Measurements from ENCODE around the gene USH2A. TPM values are rescaled to one million over a fixed set of nuclear protein-coding genes. Genes with fewer than 3 reads are reported as not detected.

The USH2A gene
- total and polyA plus RNA-seq, 2 experiments from 2014 or later, result under 0.01 to 0.01 TPM

DNA sequence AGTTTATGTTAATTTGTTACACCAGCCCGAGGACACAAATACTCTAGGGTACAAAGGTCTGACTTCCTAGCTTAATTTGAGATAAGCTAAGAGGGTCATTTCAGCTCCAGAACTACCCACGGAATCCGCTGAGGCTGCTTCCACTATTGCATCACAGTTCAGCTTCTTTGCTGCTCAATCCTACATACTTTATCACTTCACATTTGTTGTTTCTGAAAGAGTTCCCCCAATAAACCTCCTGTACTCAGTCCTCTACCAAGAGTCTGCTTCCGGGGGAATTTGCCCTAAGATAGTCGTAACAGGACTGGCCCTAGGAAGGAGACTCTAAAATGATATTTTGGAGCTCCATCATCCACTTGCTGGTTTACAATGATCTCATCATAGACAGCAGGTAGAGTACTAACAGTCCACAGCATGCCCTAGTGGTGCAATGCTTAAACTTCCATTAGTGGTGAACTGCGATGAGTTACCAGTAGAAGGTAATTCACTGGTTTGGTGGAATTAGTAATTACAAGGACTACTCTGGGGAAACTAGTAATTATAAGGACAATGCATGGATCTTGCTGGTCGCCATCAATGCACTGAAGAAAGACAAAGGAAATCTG lies 229.3 kb downstream of the USH2A start:
- TF ChIP-seq EZH2 (IDR thresholded peaks at IDR 0.05; ENCODE audit: insufficient read depth, poor library complexity, severe bottlenecking), result no peak
- no peak for TF ChIP-seq EZH2phosphoT487 (IDR thresholded peaks at IDR 0.05; ENCODE audit: insufficient read depth, low read depth)

DNA sequence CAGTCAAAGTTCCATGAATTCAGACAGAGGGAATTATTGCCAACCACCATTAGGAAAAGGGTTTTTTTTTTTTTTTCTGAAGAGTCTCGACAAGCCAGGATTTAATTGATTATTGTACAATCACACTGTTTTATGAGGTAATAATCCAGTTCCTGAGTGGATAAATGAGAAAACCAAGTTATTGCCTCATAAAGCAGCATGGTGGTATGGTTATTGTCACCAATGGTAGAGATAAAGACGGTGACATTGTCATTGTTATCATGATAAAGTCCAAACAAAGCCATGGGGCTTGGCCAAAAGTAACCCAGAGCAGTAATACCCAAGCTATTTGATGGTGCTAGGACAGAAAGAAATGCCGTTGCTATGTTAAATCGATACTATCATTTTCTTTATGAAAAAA lies 232.8 kb downstream of the USH2A start:
- DNase-seq, result no peak
- H2AFZ ChIP-seq, result no peak overlapping the region
- no peak overlapping the region for H3K4me2 ChIP-seq (ENCODE audit: unreplicated experiment)
- no peaks in the 10 kb centered on the region for H3K4me1 ChIP-seq (ENCODE audit: insufficient read depth)
- no peaks in the 10 kb centered on the region for H3K79me2 ChIP-seq (ENCODE audit: insufficient read depth)
- in situ Hi-C loops (cut with MboI), result no loop called here
- H3K9me3 ChIP-seq (ENCODE audit: low read depth), result no peaks in the 10 kb centered on the region
- H3K27ac ChIP-seq, result no peak overlapping the region
- no peaks in the 10 kb centered on the region; the same call in 1 of the 2 replicates for H3K27me3 ChIP-seq (replicated peaks; ENCODE audit: insufficient read depth)
- H4K20me1 ChIP-seq (ENCODE audit: insufficient read depth), result no peaks in the 10 kb centered on the region
- H3K4me3 ChIP-seq, result no peak overlapping the region
- H3K9me2 ChIP-seq (ENCODE audit: insufficient read depth), result no peaks in the 10 kb centered on the region
- no peak overlapping the region for H3K9ac ChIP-seq
- TF ChIP-seq EZH2 (IDR thresholded peaks at IDR 0.05; ENCODE audit: insufficient read depth, poor library complexity, severe bottlenecking) (no peak), EZH2phosphoT487 (IDR thresholded peaks at IDR 0.05; ENCODE audit: insufficient read depth, low read depth) (no peak)
- H3K36me3 ChIP-seq (ENCODE audit: low read depth), result no peaks in the 10 kb centered on the region
- 22 to 24% methylated on average over 4 of the region's 4 CpGs for WGBS, 2 experiments (ENCODE audit: low coverage in 1 of 2, low lambda C conversion rate in 2 of 2, missing lambda C conversion rate in 2 of 2)
- no peaks in the 10 kb centered on the region for H3F3A ChIP-seq (ENCODE audit: insufficient read depth)

More for the DNA sequence above, 229.3 kb downstream of the USH2A start:
- Histone ChIP-seq H3K9me2 (ENCODE audit: insufficient read depth) (no peaks in the 10 kb centered on the region), H3K36me3 (ENCODE audit: low read depth) (no peaks in the 10 kb centered on the region), H3K9me3 (ENCODE audit: low read depth) (no peaks in the 10 kb centered on the region), H2AFZ (no peak overlapping the region), H3F3A (ENCODE audit: insufficient read depth) (no peaks in the 10 kb centered on the region), H3K27ac (no peak overlapping the region), H3K27me3 (replicated peaks; ENCODE audit: insufficient read depth) (no peaks in the 10 kb centered on the region; the same call in none of the 2 replicates), H3K9ac (no peak overlapping the region), H3K4me3 (no peak overlapping the region), H4K20me1 (ENCODE audit: insufficient read depth) (no peaks in the 10 kb centered on the region), H3K4me2 (ENCODE audit: unreplicated experiment) (no peak overlapping the region), H3K4me1 (ENCODE audit: insufficient read depth) (no peaks in the 10 kb centered on the region), H3K79me2 (ENCODE audit: insufficient read depth) (no peaks in the 10 kb centered on the region)
- 28 to 31% methylated on average over 7 of the region's 7 CpGs for whole genome bisulfite sequencing, 2 experiments (ENCODE audit: low coverage in 1 of 2, low lambda C conversion rate in 2 of 2, missing lambda C conversion rate in 2 of 2)
- peak; percentile 5 for DNase-seq
- in situ Hi-C loops (cut with MboI), result no loop called here

DNA sequence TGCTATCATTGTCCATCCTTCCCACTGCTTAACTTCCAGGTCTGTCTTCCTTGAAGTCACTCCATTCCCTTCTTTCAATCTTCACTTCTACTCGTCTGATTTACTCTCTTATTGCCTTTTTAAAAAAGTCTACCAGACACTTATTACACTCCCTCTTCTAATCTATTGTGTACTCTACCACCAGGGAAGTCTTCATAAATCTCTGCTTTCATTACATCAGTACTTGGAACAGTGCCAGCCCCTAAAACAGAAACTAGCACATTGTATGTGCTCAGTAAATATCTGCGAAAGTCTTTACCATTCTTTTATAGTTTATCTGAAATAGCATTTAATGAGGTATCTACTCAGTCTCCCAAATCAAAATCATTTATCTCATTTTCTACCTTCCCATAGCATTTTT lies 236.4 kb downstream of the USH2A start:
- H3K27ac ChIP-seq, result no peak overlapping the region
- peaks cover 9% of the 10 kb centered on the region for H3K4me1 ChIP-seq (ENCODE audit: insufficient read depth)
- H4K20me1 ChIP-seq (ENCODE audit: insufficient read depth), result no peaks in the 10 kb centered on the region
- no peaks in the 10 kb centered on the region for H3K36me3 ChIP-seq (ENCODE audit: low read depth)
- no peaks in the 10 kb centered on the region for H3F3A ChIP-seq (ENCODE audit: insufficient read depth)
- DNase-seq, result no peak
- H2AFZ ChIP-seq, result no peak overlapping the region
- H3K79me2 ChIP-seq (ENCODE audit: insufficient read depth), result no peaks in the 10 kb centered on the region
- H3K4me2 ChIP-seq (ENCODE audit: unreplicated experiment), result no peak overlapping the region
- H3K9ac ChIP-seq, result no peak overlapping the region
- no peak for TF ChIP-seq EZH2 (IDR thresholded peaks at IDR 0.05; ENCODE audit: insufficient read depth, poor library complexity, severe bottlenecking)
- no peak for TF ChIP-seq EZH2phosphoT487 (IDR thresholded peaks at IDR 0.05; ENCODE audit: insufficient read depth, low read depth)
- H3K27me3 ChIP-seq (replicated peaks; ENCODE audit: insufficient read depth), result 0 out of 2 replicates have a peak, but pooled peaks cover 5% of the 10 kb centered on the region
- 45 to 46% methylated on average over 2 of the region's 2 CpGs for WGBS, 2 experiments (ENCODE audit: low coverage in 1 of 2, low lambda C conversion rate in 2 of 2, missing lambda C conversion rate in 2 of 2)
- H3K4me3 ChIP-seq, result no peak overlapping the region
- no peaks in the 10 kb centered on the region; the same call in 1 of the 2 replicates for H3K9me2 ChIP-seq (ENCODE audit: insufficient read depth)
- H3K9me3 ChIP-seq (ENCODE audit: low read depth), result no peaks in the 10 kb centered on the region
- in situ Hi-C loops (cut with MboI), result no loop called here

DNA sequence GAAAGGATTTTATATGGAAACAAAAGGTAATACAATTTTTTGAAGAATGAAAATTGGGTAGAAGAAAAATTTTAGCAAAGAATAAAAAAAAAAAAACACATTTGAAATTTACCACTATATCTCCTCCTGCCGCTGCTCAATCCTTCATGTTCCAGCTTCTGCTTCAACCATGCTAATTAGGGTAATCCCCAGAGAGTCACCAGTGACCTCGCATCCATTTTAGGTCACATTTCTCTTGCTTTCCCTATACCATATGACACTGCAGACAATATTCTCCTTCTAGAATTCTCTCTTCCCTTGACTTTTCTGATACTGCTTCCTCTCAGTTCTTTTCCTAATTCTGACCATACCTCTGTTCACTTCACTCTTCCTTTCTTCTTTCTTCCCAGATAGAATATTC lies 237.1 kb downstream of the USH2A start:
- no peak overlapping the region for H3K4me2 ChIP-seq (ENCODE audit: unreplicated experiment)
- peaks cover 9% of the 10 kb centered on the region for H3K4me1 ChIP-seq (ENCODE audit: insufficient read depth)
- no peaks in the 10 kb centered on the region for H3K36me3 ChIP-seq (ENCODE audit: low read depth)
- in situ Hi-C loops (cut with MboI), result no loop called here
- no peak overlapping the region for H2AFZ ChIP-seq
- WGBS, 2 experiments (ENCODE audit: low coverage in 1 of 2, low lambda C conversion rate in 2 of 2, missing lambda C conversion rate in 2 of 2), result 21 to 22% methylated on average over 2 of the region's 2 CpGs
- peaks cover 5% of the 10 kb centered on the region; the same call in 1 of the 2 replicates for H3K27me3 ChIP-seq (replicated peaks; ENCODE audit: insufficient read depth)
- no peaks in the 10 kb centered on the region for H3K9me3 ChIP-seq (ENCODE audit: low read depth)
- no peak for DNase-seq
- H3K9me2 ChIP-seq (ENCODE audit: insufficient read depth), result no peaks in the 10 kb centered on the region; the same call in 1 of the 2 replicates
- H4K20me1 ChIP-seq (ENCODE audit: insufficient read depth), result no peaks in the 10 kb centered on the region
- H3F3A ChIP-seq (ENCODE audit: insufficient read depth), result no peaks in the 10 kb centered on the region
- H3K79me2 ChIP-seq (ENCODE audit: insufficient read depth), result no peaks in the 10 kb centered on the region
- no peak overlapping the region for H3K4me3 ChIP-seq
- H3K9ac ChIP-seq, result no peak overlapping the region
- H3K27ac ChIP-seq, result no peak overlapping the region
- TF ChIP-seq EZH2 (IDR thresholded peaks at IDR 0.05; ENCODE audit: insufficient read depth, poor library complexity, severe bottlenecking) (no peak), EZH2phosphoT487 (IDR thresholded peaks at IDR 0.05; ENCODE audit: insufficient read depth, low read depth) (no peak)

All from GM23248 (cell line).